GM21360 (cell line): ENCODE results near the gene CTSH.

Experiments
- ATAC-seq: cut with Tn5 transposase; IDR thresholded peaks from one replicate; pipeline ENCODE4 v1.9.1; 2021; ENCODE audit warnings: mild to moderate bottlenecking, moderate library complexity; ENCODE audit not compliant: unreplicated experiment

Gene CTSH

DNA sequence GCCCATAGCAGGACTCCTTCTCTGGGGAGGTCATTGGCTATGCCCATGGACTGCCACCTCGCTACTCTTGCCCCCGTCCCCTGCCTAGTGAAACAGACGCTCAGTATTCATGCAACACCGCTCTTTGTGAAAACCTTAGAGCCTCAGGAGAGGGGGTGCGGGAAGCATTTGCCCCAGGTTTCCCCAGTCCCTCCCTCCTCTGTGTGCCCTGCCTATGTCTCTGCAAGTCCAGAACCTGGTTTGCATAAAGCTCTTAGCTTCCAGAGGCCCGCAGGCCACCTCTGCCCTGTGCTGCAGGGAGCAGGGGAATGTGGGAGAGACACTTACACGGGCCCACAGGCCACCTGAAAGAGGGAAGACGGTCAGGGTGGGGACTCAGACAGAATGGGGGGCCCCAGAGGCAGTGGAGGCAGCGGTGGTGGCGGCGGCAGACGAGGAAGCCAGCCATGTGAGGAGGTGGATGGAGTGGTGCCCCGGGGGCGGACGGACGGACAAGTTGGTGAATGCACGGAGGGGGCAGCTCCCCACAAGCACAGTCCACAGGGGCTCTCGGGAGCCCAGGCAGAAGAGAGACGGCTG lies 33.8 kb upstream of the CTSH start:
- ATAC-seq: no peak

GRCh38 chr15:78977591-78978347 lies 32.9 kb upstream of the CTSH start:
- ATAC-seq: peak; percentile 24

DNA sequence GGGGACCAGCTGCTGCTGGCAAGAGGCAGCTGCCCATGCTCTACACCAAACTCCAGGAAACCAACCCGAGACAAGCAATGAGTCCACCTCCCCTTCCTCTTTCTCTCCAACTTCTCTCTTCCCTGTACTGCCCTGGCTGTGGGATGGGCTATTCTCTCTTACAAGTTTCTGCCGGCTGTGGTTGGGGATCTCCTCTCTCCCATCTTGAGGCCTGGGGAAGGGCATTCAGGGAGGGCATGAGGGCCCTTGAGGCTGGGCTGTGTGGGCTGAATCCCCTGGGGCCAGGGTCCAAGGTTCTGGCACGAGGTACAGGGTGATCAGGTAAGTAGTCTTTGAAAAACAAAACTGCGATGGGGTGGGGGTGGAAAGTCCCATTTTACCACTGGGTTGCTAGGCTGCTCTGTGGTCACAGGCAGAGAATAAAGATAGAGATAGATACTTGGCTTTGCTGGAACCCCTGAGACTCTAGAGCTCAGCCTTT lies 32.3 kb upstream of the CTSH start:
- ATAC-seq: peak; percentile 57

DNA sequence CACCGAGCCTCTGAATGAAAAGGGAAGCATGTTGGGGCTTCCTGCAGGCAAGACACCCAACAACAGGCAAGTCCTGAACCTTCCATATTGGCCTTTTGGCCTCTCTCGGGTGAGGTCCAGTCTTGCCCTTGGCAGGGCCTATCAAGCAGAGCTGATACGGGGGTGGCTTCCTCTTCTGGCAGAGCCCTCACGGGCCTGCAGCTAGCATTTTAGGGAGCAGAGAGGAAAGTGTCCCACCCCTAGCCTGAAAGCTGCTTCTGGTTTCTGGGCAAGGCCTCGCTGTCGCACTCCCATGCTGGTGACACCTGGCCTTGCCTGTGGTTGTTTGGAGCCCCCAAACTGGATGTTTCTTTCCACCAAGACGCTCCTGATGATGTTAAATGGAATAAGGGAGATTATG lies 31.8 kb upstream of the CTSH start:
- peak; percentile 11 for ATAC-seq

DNA sequence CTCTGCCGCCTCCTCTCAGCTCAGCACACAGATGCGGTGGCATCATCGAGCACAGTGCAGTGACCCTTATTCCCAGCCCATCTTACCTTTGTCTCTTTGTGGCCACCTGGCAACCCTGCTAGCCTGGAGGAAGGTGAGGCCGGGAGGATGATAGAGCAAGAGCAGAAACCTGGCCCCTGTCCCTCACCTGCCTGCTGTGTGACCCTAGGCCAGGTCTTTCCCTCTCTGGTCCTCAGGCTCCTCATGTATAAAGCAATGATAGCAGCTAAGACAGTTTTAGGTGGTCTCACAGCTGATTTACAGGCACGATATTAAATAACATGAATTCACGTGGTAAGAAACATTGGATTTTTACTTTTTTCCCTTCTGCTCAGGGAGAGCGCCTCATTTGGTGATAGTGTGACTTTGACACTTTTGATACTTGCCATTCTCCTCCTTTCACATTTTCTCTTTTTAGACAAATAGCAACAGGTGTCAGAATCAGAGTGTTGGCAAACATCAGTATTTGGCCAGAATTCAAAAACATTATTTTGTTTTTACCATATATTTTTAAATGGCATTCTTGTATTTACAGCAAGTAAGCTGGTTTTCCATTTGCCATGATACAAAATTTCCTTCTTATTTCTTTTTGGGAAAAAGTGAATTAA lies 29.5 kb upstream of the CTSH start:
- ATAC-seq: no peak

- ATAC-seq: no peak
Observed at GRCh38 chr15:78969687-78970349, 25.0 kb upstream of the CTSH start.

GRCh38 chr15:78968539-78969271 lies 23.9 kb upstream of the CTSH start:
- no peak for ATAC-seq

GRCh38 chr15:78968114-78968513 lies 23.3 kb upstream of the CTSH start:
- ATAC-seq: no peak

DNA sequence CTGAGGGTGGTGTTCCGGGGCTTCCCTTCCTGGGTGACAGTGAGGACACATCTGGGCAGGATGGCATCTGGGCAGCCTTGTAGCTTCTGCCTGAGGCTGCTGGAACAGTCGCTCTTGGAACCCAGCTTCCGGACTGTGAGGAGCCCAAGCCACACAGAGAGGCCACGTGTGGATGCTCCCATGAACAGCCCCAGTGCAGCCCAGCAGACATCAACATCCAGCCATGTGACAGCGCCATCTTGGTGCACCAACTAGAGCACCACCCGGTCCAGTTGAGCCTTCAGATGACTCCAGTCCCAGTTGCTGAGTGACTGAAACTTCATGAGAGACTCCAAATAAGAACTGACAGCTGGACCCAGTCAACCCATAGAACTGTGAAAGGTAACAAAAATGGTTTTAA lies 15.5 kb upstream of the CTSH start:
- no peak for ATAC-seq

DNA sequence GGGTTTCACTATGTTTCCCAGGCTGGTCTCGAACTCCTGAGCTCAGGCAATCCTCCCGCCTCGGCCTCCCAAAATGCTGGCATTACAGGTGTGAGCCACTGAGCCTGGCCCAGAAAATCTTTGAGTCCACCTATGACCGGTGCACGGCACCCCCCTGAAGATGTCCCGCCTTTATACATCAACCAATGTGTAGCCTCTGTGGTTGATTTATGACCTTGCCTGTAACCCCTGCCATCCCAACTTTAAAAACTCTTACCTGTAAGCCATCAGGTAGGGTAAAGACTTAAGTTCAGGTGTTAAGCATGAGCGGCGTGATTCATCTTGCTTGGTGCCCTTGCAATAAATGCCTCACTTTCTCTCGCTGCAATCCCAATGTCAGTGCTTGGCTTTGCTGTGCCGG lies 14.5 kb upstream of the CTSH start:
- no peak for ATAC-seq

DNA sequence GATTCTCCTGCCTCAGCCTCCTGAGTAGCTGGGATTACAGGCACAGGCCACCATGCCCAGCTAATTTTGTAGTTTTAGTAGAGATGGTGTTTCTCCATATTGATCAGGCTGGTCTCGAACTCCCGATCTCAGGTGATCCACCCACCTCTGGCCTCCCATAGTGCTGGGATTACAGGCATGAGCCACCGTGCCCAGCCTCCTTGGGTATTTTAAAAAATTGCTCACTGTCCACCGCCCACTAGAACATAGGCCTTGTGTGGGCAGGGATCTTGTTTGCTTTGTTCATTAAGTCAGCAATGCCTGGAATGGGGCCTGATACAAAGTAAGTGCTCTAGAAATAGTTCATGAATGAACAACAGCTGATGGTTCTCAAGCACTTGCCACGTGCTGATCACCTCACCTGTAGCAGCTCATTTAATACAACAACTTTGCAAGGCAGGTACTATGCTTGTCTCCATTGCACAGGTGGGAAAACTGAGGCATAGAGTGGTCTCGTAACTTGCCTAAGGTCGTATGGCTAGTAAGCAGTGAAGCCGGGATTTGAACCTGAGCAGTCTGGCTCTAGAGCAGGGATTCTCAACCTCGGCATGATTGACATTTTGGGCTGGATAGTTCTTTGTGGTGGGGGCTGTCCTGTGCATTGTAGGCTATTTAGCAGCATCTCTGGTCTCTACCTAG lies 12.7 kb upstream of the CTSH start:
- ATAC-seq: no peak

DNA sequence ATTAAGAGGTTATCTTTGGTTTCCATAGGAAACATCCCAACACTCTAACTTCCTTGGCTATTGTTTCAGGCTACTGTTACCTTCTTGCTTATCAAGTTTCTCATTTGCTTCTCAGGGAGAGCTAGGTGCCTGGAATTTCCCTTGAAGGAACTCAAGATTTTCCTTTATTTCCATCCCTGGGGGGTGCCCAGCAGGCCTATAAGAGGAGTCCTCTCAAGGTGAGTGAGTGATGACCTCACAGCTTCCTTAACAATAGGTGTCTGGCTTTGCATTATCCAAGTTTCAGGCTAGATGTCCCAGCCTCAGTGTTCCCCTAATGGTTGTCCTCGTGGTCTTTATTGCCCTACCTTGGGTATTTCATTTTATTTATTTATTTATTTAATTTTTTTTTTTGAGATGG lies 12.1 kb upstream of the CTSH start:
- ATAC-seq: no peak

DNA sequence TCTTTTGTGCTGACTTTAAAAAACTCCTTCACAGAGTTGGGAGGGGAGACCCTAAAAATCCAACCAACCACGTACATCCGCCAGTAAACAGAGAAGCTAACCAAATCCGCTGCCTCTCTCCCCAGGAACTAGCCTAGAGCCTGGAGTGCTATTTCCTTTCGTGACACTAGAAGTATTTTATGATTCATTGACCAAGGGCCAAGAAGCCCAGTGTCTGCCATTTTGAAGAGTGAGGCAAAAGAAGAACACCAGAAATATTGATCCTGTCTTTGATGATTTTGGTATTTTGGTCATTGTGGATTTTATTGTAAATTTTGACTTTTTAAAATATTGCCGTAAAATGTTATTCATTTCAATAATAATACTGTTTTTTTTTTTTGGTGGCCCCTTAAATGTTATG lies 10.5 kb upstream of the CTSH start:
- no peak for ATAC-seq

DNA sequence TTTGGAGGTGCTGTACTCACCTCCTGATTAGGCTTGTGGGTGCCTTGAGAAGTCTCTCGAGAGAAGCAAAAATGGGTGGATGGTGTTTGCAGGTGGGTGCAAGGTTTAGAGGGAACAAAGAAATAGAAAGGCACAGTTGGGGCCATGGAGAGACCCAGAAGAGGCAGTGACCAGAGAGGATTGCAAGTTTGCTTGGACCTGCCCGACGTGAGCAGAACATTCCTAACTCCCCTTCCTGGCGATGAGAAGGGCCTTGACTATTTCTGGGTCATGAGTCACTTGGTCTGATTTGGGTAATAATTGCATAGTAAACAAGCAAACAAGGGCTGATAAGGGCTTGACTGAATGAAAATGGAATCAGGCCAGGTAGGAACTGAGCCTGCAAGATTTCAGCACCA lies 7.0 kb upstream of the CTSH start:
- no peak for ATAC-seq

- no peak for ATAC-seq
Observed at GRCh38 chr15:78950902-78951840, 6.3 kb upstream of the CTSH start.

DNA sequence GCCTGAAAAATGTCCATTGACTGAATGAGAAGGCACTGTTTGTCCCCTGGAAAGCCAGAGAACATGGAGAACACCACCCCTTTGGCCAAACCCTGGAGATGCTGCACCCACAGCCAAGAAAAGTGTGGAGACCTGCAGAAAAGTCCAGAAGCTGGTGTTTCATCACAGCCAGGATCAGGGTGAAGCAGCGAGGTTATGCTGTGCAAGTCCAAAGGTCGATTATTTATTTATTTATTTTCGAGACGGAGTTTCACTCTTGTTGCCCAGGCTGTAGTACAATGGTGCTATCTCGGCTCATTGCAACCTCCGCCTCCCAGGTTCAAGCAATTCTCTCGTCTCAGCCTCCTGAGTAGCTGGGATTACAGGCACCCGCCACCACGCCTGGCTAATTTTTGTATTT lies 5.5 kb upstream of the CTSH start:
- no peak for ATAC-seq

DNA sequence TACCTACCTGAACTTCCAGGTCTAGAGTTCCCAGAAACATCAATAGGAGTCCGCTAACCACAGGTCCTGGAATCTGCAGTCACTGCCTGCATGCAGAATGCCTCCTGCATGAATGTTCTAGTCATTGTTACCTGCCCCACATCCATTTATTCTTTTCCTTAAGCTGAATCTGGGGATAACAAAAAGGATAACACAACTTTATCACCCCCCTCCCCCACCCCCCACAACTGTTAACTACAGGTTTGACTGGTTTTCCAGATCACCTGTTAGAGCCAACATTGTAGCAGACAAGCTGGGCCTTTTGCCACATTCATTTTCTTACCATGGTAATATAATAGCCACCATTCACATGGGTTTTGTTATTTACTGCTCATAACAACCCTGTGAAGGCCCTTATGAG lies 4.6 kb upstream of the CTSH start:
- no peak for ATAC-seq

DNA sequence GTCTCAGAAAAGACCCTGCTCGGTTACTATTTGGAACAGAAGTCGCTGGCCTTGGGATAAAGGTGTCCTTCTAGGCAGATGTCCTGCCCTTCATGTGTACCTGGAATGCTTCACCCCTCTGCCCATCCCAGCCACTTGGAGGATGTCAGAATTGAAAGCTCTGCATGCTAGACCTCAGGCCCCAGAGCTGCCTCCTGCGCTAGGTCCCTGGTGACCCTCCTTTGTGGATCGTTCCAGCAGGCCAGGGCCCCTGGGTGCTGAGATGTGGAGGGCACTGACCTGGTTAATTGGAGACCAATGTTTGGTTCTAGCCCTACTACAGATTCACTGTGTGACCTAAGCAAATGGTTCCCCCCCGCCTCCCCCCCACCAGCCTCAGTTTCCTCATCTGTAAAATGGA lies 2.7 kb upstream of the CTSH start:
- ATAC-seq: no peak

DNA sequence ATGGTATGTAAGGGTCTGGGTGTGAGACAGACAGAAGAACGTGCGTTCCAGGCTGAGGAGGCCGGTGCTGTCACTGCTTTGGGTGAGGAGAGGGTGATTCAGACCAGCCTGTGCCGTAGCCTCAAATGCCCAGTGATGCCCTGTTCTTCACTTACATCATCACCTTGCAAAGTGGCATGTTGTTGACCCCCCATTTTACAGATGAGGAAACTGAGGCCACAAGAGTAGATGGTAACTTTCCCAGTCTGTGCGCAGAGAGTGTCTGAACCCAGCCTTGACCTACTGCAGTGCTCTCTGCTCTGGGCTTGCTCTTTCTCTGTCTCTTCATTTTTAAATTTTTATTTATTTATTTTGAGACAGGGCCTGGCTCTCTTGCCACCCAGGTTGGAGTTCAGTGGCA lies 1.6 kb upstream of the CTSH start:
- ATAC-seq: no peak
